PC-3 (cell line): ENCODE measurements around the gene INSIG1.

Source experiments
- CTCF ChIP-seq: fragments of 300-600 bp; sonication (generic); conservative IDR thresholded peaks from 2 replicates; pipeline ENCODE4 v1.5.1; 2017; ENCODE audit warnings: antibody characterized with exemption, low read depth, mild to moderate bottlenecking, low read length
- EZH2 ChIP-seq: fragments of 300-600 bp; sonication (generic); IDR thresholded peaks from one replicate; pipeline ENCODE4 v1.6.1; 2017; ENCODE audit warnings: antibody characterized with exemption, mild to moderate bottlenecking, low read length; ENCODE audit not compliant: unreplicated experiment
- EZH2phosphoT487 ChIP-seq: fragments of 300-600 bp; sonication (generic); IDR thresholded peaks from 2 replicates; pipeline ENCODE4 v1.6.1; 2018; ENCODE audit warnings: mild to moderate bottlenecking, antibody characterized with exemption, low read length, borderline replicate concordance

- TF ChIP-seq CTCF (no peak), EZH2phosphoT487 (no peak), EZH2 (no peak)
Measured at GRCh38 chr7:155357573-155358041, 59.9 kb downstream of the INSIG1 start.
